H9 (cell line): ENCODE measurements around the gene LRRC36. TPM values are rescaled to one million over a fixed set of nuclear protein-coding genes. Genes with fewer than 3 reads are reported as not detected.

Experiments used
- DNase-seq: peaks from one replicate; pipeline ENCODE4 v3.0.0-alpha.2; 2017
- H2AFZ ChIP-seq: one replicate; pipeline ENCODE4 v1.6.1; 2013; ENCODE audit warnings: mild to moderate bottlenecking, low read length, control low read depth, moderate library complexity
- H2AK5ac ChIP-seq: 2 replicates; pipeline ENCODE4 v1.6.1; 2013; ENCODE audit warnings: low read length, control low read depth, mixed read lengths; ENCODE audit not compliant: insufficient read length
- H2BK120ac ChIP-seq: one replicate; pipeline ENCODE4 v1.6.1; 2013; ENCODE audit warnings: low read depth, mild to moderate bottlenecking, low read length, control low read depth, inconsistent platforms; ENCODE audit not compliant: poor library complexity, severe bottlenecking
- H2BK12ac ChIP-seq: 2 replicates; pipeline ENCODE4 v1.6.1; 2013; ENCODE audit warnings: low read length, control low read depth, mixed read lengths, low read depth; ENCODE audit not compliant: insufficient read length
- H2BK15ac ChIP-seq: 2 replicates; pipeline ENCODE4 v1.6.1; 2013; ENCODE audit warnings: low read depth, low read length, control low read depth
- H2BK20ac ChIP-seq: one replicate; pipeline ENCODE4 v1.6.1; 2013; ENCODE audit warnings: low read depth, mild to moderate bottlenecking, low read length, control low read depth, inconsistent platforms; ENCODE audit not compliant: poor library complexity, severe bottlenecking
- H2BK5ac ChIP-seq: 2 replicates; pipeline ENCODE4 v1.6.1; 2013; ENCODE audit warnings: low read length, control low read depth, mixed read lengths; ENCODE audit not compliant: insufficient read length
- H3K14ac ChIP-seq: 2 replicates; pipeline ENCODE4 v1.6.1; 2013; ENCODE audit warnings: low read length, control low read depth; ENCODE audit not compliant: insufficient read depth
- H3K18ac ChIP-seq: 2 replicates; pipeline ENCODE4 v1.6.1; 2013; ENCODE audit warnings: low read depth, mild to moderate bottlenecking, mixed read lengths, low read length, control low read depth; ENCODE audit not compliant: insufficient read length
- H3K23ac ChIP-seq: 2 replicates; pipeline ENCODE4 v1.6.1; 2013; ENCODE audit warnings: low read length, control low read depth, mixed read lengths, low read depth; ENCODE audit not compliant: insufficient read length
- H3K23me2 ChIP-seq: 2 replicates; pipeline ENCODE4 v1.6.1; 2013; ENCODE audit warnings: low read depth, mild to moderate bottlenecking, mixed read lengths, low read length, control low read depth; ENCODE audit not compliant: insufficient read length, poor library complexity, severe bottlenecking
- H3K27ac ChIP-seq: 2 replicates; pipeline ENCODE4 v1.5.1; 2013; ENCODE audit warnings: low read length, control low read depth, mixed read lengths, low read depth; ENCODE audit not compliant: insufficient read length
- H3K27me3 ChIP-seq: 2 replicates; pipeline ENCODE4 v1.6.1; 2013; ENCODE audit warnings: low read length, control low read depth, inconsistent platforms; ENCODE audit not compliant: insufficient read depth
- H3K4ac ChIP-seq: 2 replicates; pipeline ENCODE4 v1.6.1; 2013; ENCODE audit warnings: low read depth, mild to moderate bottlenecking, control low read depth, inconsistent platforms, low read length, moderate library complexity
- H3K4me1 ChIP-seq: 2 replicates; pipeline ENCODE4 v1.6.1; 2013; ENCODE audit warnings: low read length, control low read depth, inconsistent platforms; ENCODE audit not compliant: insufficient read depth
- H3K4me2 ChIP-seq: 2 replicates; pipeline ENCODE4 v1.6.1; 2013; ENCODE audit warnings: low read length, control low read depth, mixed read lengths; ENCODE audit not compliant: insufficient read length, insufficient read depth
- H3K56ac ChIP-seq: 2 replicates; pipeline ENCODE4 v1.6.1; 2013; ENCODE audit warnings: low read depth, mild to moderate bottlenecking, mixed read lengths, low read length, control low read depth; ENCODE audit not compliant: insufficient read length
- H3K79me1 ChIP-seq: 2 replicates; pipeline ENCODE4 v1.6.1; 2013; ENCODE audit warnings: low read depth, mild to moderate bottlenecking, moderate library complexity, low read length, control low read depth, inconsistent platforms; ENCODE audit not compliant: insufficient read depth, poor library complexity, severe bottlenecking
- H3K79me2 ChIP-seq: 2 replicates; pipeline ENCODE4 v1.6.1; 2013; ENCODE audit warnings: low read length, control low read depth, inconsistent platforms; ENCODE audit not compliant: insufficient read depth
- H3K9ac ChIP-seq: 2 replicates; pipeline ENCODE4 v1.6.1; 2013; ENCODE audit warnings: low read length, control low read depth, mixed read lengths; ENCODE audit not compliant: insufficient read length; ENCODE audit errors: extremely low read depth
- H3K9me3 ChIP-seq: one replicate; pipeline ENCODE4 v1.6.1; 2013; ENCODE audit warnings: low read depth, low read length, inconsistent platforms; ENCODE audit not compliant: control insufficient read depth
- H3T11ph ChIP-seq: one replicate; pipeline ENCODE4 v1.6.1; 2013; ENCODE audit warnings: mild to moderate bottlenecking, low read length, control low read depth, inconsistent platforms
- H4K20me1 ChIP-seq: one replicate; pipeline ENCODE4 v1.6.1; 2013; ENCODE audit not compliant: control insufficient read depth, insufficient read length, insufficient read depth
- H4K5ac ChIP-seq: 2 replicates; pipeline ENCODE4 v1.6.1; 2013; ENCODE audit warnings: low read depth, mild to moderate bottlenecking, mixed read lengths, low read length, control low read depth; ENCODE audit not compliant: insufficient read length
- H4K8ac ChIP-seq: replicated peaks from 2 replicates; pipeline ENCODE4 v1.6.1; 2013; ENCODE audit warnings: low read length, control low read depth, mixed read lengths, low read depth; ENCODE audit not compliant: insufficient read length
- H4K91ac ChIP-seq: 2 replicates; pipeline ENCODE4 v1.6.1; 2013; ENCODE audit warnings: low read depth, mild to moderate bottlenecking, moderate library complexity, mixed read lengths, low read length, control low read depth; ENCODE audit not compliant: insufficient read length
- H3K27ac Mint-ChIP-seq, 3 experiments: 2 replicates in 2 of 3; 3 replicates in 1 of 3; pipeline ENCODE4 v1.8.0; 2020 to 2021; ENCODE audit warnings: mixed read lengths in 3 of 3, mild to moderate bottlenecking in 1 of 3, moderate library complexity in 1 of 3
- H3K27me3 Mint-ChIP-seq: 2 replicates; pipeline ENCODE4 v1.8.0; 2021; ENCODE audit warnings: low read depth, mild to moderate bottlenecking, moderate library complexity, mixed read lengths
- H3K36me3 Mint-ChIP-seq, 3 experiments: 2 replicates in 2 of 3; 3 replicates in 1 of 3; pipeline ENCODE4 v1.8.0; 2020 to 2021; ENCODE audit warnings: low read depth in 3 of 3, mixed read lengths in 3 of 3; ENCODE audit not compliant: insufficient read depth in 1 of 3
- H3K4me1 Mint-ChIP-seq, 2 experiments: 2 replicates each; pipeline ENCODE4 v1.8.0; 2020; ENCODE audit warnings: mixed read lengths in 2 of 2
- H3K4me3 Mint-ChIP-seq, 2 experiments: 2 replicates in 1 of 2; 3 replicates in 1 of 2; pipeline ENCODE4 v1.8.0; 2020 to 2021; ENCODE audit warnings: mild to moderate bottlenecking in 2 of 2, mixed read lengths in 2 of 2, moderate library complexity in 1 of 2
- H3K9me3 Mint-ChIP-seq, 2 experiments: 2 replicates in 1 of 2; 3 replicates in 1 of 2; pipeline ENCODE4 v1.8.0; 2020; ENCODE audit warnings: mild to moderate bottlenecking in 2 of 2, mixed read lengths in 2 of 2, moderate library complexity in 1 of 2
- WGBS: extraction: QIAGEN DNeasy Blood & Tissue Kit; methylation state at CpG from one replicate; pipeline ENCODE4 v1.1.7; 2013; ENCODE audit warnings: missing lambda C conversion rate, low lambda C conversion rate, mixed read lengths; ENCODE audit not compliant: insufficient read length; ENCODE audit errors: extremely low coverage; 5-methylcytosine and 5-hydroxymethylcytosine counted together
- total RNA-seq: library from RNA; stranded (reverse); gene quantifications from 2 replicates; pipeline ENCODE4 v1.2.1, GENCODE V29; 2021
- TF ChIP-seq, protein P1 (sequence below): fragments of 200-600 bp; sonication (generic); conservative IDR thresholded peaks from 3 replicates; pipeline ENCODE4 v1.8.0; 2021; ENCODE audit warnings: antibody characterized with exemption, mild to moderate bottlenecking

The LRRC36 gene
- total RNA-seq, 1 experiment from 2014 or later = not detected

DNA sequence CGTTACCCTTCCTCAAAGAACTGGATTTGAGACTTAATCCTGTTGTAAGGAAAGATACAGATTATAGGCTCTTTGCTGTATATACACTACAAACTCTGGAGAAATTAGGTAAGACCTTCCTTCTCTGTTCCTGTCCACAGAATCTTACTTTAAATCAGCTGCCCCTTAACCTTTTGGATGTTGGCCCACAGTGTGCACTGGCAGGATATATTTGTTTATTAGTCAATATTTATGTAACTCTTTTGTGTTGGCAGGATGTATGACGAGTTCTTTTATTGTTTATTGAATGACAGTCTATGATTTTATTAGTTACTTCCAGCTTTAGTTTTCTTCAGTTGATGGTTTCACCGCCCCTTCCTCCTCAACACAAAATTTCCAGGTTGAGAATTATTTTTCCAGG lies 19.7 kb downstream of the LRRC36 start:
- Histone ChIP-seq H2BK5ac (no peak overlapping the region), H4K91ac (no peak overlapping the region), H2BK15ac (no peak overlapping the region), H2AK5ac (no peak overlapping the region), H2BK120ac (no peak overlapping the region), H4K5ac (no peak overlapping the region), H2BK20ac (no peak overlapping the region), H3K4me2 (no peak overlapping the region), H3K27me3 (no peaks in the 10 kb centered on the region), H4K20me1 (no peaks in the 10 kb centered on the region), H3K4me1 (no peaks in the 10 kb centered on the region), H3K18ac (no peak overlapping the region), H3K56ac (no peak overlapping the region), H3K23ac (no peak overlapping the region), H2BK12ac (no peak overlapping the region), H3K4ac (no peak overlapping the region), H3K9me3 (no peaks in the 10 kb centered on the region), H3K23me2 (no peaks in the 10 kb centered on the region), H3K9ac (no peak overlapping the region), H2AFZ (no peak overlapping the region), H3K79me2 (no peaks in the 10 kb centered on the region), H4K8ac (no peak overlapping the region), H3K79me1 (no peaks in the 10 kb centered on the region), H3K27ac (no peak overlapping the region), H3T11ph (no peak overlapping the region), H3K14ac (no peak overlapping the region)
- Mint-ChIP-seq H3K27ac (no peak overlapping the region), H3K4me1 (no peaks in the 10 kb centered on the region), H3K4me3 (no peak overlapping the region), H3K36me3 (no peaks in the 10 kb centered on the region), H3K9me3 (no peaks in the 10 kb centered on the region), H3K27me3 (no peaks in the 10 kb centered on the region; the same call in none of the 2 replicates)
- TF ChIP-seq, protein P1, sequence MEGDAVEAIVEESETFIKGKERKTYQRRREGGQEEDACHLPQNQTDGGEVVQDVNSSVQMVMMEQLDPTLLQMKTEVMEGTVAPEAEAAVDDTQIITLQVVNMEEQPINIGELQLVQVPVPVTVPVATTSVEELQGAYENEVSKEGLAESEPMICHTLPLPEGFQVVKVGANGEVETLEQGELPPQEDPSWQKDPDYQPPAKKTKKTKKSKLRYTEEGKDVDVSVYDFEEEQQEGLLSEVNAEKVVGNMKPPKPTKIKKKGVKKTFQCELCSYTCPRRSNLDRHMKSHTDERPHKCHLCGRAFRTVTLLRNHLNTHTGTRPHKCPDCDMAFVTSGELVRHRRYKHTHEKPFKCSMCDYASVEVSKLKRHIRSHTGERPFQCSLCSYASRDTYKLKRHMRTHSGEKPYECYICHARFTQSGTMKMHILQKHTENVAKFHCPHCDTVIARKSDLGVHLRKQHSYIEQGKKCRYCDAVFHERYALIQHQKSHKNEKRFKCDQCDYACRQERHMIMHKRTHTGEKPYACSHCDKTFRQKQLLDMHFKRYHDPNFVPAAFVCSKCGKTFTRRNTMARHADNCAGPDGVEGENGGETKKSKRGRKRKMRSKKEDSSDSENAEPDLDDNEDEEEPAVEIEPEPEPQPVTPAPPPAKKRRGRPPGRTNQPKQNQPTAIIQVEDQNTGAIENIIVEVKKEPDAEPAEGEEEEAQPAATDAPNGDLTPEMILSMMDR = no peak
- DNase-seq = no peak
- no CpG with 5 or more reads among the region's 3 CpGs for WGBS
